ENCODE results near the gene RGS10.

GRCh38 chr10:119503821-119504220, 38.7 kb downstream of the RGS10 start:
- no peak for TF ChIP-seq CTCF (IDR thresholded peaks at IDR 0.05 in 2 of 3, conservative IDR thresholded peaks at IDR 0.05 in 1 of 3; ENCODE audit: insufficient read depth in 2 of 3, low read depth in 1 of 3, low read length in 3 of 3)
- no peak for TF ChIP-seq NFXL1 (CRISPR knock-in tag; IDR thresholded peaks at IDR 0.05)
- TF ChIP-seq HCFC1 (IDR thresholded peaks at IDR 0.05; ENCODE audit: low read depth, low read length): no peak
- TF ChIP-seq, protein P1, sequence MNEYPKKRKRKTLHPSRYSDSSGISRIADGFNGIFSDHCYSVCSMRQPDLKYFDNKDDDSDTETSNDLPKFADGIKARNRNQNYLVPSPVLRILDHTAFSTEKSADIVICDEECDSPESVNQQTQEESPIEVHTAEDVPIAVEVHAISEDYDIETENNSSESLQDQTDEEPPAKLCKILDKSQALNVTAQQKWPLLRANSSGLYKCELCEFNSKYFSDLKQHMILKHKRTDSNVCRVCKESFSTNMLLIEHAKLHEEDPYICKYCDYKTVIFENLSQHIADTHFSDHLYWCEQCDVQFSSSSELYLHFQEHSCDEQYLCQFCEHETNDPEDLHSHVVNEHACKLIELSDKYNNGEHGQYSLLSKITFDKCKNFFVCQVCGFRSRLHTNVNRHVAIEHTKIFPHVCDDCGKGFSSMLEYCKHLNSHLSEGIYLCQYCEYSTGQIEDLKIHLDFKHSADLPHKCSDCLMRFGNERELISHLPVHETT (CRISPR knock-in tag; conservative IDR thresholded peaks at IDR 0.05 in 1 of 2, IDR thresholded peaks at IDR 0.05 in 1 of 2): no peak
- no peak for TF ChIP-seq FOXM1 (IDR thresholded peaks at IDR 0.05; ENCODE audit: low read depth)
- TF ChIP-seq FOXM1 (CRISPR knock-in tag; IDR thresholded peaks at IDR 0.05; ENCODE audit: low read depth): no peak
- TF ChIP-seq NR1H2 (CRISPR knock-in tag; IDR thresholded peaks at IDR 0.05): no peak
- no peak for TF ChIP-seq ZNF511 (CRISPR knock-in tag; IDR thresholded peaks at IDR 0.05)
- no peak for TF ChIP-seq ZFX (CRISPR knock-in tag; IDR thresholded peaks at IDR 0.05)
- TF ChIP-seq JUND (IDR thresholded peaks at IDR 0.05; ENCODE audit: borderline replicate concordance, low read depth, low read length): no peak
- no peak for TF ChIP-seq JUND (tag; IDR thresholded peaks at IDR 0.05; ENCODE audit: borderline replicate concordance, low read depth, low read length)
- no peak for TF ChIP-seq MYC (IDR thresholded peaks at IDR 0.05; ENCODE audit: low read depth, low read length)
- TF ChIP-seq MYC (CRISPR knock-in tag; IDR thresholded peaks at IDR 0.05; ENCODE audit: borderline replicate concordance, low read depth): no peak
- TF ChIP-seq TCF3 (CRISPR knock-in tag; IDR thresholded peaks at IDR 0.05): no peak
